GM18868 (cell line): ENCODE measurements around the gene SCUBE2.
"Not testable (repeated sequence)": the region's sequence is repeated elsewhere in the genome, so short reads cannot be mapped to it uniquely, and the experiment has no call there.

ENCODE experiments used
- ATAC-seq: cut with Tn5 transposase; IDR thresholded peaks from one replicate; pipeline ENCODE4 v1.9.1; 2021; ENCODE audit warnings: mild to moderate bottlenecking, moderate library complexity; ENCODE audit not compliant: unreplicated experiment

SCUBE2 gene

DNA sequence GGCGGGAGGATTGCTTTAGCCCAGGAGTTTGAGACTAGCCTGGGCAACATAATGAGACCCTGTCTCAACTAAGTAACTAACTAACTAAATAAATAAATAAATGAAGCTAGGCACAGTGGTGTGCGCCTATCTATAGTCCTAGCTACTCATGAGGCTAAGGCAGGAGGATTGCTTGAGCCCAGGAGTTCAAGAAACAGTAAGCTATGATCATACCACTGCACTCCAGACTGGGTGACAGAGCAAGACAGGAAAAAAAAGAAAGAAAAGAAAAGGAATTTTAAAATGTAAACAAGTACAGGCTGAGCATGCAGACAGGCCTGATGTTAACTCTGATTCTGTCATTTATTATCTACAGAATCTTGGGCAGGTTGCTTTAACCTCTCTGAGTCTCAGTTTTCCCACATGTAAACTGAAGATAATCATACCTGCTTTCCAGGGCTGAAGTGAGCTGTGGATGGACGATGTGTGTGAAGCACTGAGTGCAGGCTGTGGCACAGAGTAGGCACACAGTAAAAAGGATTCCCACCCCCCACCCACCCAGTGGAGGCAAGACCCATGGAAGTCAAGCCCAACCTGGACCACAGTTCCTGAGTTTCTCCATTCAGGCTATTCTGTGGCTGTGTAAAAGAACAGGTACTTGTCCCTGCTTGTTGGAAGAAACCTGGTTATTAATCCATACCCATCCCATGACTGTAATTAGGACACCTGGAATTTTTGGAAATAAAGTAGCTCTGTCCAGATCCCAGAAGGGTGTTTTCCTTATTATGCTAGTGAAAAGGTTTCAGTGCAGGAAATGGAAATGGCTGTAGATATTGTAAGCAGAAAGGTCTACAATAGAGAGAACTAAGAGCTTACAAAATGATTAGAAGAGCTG is 18.7 kb upstream of the SCUBE2 start:
- no peak for ATAC-seq

DNA sequence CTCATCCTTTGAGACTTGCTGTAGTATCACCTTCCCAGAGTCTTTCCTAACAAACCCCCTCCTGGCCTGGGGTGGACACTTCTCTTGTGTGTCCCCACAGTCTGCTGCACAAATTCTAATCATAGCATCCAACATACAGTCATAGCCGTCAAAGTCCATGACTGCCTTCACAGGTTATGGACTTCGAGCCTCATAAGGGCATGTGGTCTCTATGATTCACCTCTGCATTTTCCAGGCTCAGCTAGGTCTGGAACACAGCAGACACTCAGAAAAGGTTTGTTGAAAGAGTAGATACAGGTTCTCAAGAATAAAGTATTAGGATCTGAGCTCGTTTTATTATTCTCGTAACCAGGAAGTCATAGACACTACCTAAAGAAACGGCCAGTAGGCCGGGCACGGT is 13.2 kb upstream of the SCUBE2 start:
- no peak for ATAC-seq

DNA sequence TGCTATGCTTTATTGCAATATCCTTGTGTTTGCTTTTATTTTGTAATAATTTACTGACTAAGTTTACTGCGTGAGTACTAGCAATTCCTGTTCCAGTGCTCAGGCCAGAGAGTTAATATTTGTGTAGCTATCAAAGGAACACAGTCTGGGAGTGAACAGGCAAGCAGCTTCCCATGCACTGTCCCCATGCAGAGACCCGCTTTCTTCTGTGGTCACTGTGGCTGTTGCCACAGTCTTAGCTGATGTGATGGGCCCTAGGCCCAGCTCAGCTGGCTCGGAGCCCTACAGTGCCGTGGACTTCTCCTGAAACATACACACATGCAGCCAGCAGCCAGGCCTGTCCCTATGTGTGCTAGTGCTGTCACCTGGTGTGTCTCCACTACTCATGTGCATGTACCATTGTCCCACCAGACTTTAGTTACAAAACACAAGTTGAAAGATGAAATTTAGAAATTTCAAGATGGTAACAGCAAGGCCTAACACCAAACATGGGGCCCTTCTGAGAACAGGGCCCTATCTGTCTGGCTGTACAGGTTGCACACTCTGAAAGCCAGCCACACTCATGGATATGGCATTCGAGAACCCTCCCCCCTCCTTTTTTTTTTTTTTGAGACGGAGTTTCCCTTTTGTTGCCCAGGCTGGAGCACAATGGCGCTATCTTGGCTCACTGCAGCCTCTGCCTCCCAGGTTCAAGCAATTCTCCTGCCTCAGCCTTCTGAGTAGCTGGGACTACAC is 12.3 kb upstream of the SCUBE2 start:
- ATAC-seq = no peak

DNA sequence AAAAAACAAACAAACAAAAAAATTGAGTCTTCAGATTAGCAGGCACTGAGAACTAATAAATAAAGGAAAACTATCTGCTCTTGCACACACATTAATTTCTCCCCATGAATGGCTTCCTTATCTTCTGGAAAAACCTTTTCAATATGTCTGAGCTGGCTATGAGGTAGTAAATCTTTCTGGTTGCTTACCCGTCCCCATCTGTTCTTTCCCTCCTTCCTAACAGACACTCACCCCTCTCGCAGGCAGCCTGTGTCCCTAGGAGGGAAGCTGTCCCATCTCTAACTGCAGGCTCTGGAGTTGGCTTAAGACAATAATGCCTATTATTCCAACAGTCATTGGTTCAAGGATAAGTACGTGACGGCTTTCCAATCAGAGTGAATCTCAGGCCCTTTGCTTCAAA is 8.2 kb upstream of the SCUBE2 start:
- ATAC-seq = no peak

DNA sequence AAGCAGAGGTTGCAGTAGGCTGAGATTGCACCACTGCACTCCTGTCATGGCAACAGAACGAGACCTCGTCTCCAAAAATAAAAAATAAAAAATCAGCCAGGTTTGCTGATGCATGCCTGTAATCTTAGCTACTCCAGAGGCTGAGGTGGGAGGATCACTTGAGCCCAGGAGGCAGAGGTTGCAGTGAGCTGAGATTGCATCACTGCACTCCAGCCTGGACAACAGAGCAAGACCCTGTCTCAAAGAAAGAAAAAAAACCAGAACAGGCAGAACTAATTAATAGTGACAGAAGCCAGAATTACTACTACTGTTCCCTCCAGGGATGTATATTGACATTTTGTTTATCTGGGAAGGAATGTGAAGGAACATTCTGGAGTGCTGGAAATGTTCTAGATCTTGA is 7.1 kb upstream of the SCUBE2 start:
- not testable (repeated sequence) for ATAC-seq

DNA sequence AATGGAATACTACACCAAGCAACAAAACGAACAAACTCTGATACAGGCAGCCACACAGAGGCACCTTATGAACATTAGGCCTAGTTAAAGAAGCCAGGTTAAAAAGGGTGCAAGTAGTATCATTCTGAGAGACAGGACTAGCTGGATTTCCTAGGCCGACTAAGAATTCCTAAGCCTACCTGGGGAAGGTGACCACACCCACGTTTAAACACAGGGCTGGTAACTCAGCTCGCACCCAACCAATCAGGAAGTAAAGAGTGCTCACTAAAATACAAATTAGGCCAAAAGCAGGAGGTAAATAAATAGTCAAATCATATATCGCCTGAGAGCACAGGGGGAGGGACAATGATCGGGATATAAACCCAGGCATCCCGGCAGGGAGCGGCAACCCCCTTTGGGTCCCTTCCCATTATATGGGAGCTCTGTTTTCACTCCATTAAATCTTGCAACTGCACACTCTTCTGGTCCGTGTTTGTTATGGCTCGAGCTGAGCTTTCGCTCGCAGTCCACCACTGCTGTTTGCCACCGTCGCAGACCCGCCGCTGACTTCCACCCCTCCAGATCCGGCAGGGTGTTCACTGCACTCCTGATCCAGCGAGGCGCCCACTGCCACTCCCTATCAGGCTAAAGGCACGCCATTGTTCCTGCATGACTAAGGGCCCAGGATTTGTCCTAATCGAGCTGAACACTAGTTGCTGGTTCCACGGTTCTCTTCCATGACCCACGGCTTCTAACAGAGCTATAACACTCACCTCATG is 6.0 kb upstream of the SCUBE2 start:
- ATAC-seq = not testable (repeated sequence)

DNA sequence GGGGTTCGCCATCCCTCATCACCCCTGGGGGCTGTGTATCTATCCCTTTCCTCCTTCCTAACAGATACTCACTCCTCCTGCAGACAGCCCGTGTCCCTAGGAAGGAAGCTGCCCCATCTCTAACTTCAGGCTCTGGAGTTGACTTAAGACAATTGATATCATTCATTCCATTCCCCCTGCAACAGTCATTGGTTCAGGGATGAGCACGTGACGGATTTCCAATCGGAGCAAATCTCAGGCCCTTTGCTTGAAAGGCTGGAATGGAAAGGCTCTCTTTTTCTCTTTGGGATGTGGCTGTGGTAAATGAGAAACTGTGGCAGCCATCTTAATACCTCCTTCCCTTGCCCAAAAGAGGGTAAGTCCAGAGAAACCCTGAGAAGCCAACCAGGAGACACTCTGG is 5.0 kb upstream of the SCUBE2 start:
- ATAC-seq = no peak

DNA sequence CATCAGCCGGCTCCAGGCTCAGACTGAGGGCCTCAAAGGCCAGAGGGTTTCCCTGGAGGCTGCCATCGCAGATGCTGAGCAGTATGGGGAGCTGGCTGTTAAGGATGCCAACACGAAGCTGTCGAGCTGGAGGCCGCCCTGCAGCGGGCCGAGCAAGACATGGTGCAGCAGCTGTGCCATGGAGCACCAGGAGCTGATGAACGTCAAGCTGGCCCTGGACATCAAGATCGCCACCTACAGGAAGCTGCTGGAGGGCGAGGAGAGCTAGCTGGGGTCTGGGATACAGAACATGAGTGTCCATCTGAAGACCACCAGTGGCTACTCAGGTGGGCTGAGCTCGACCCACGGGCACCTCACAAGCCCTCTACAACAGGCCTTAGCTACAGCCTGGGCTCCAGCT is 4.0 kb upstream of the SCUBE2 start:
- ATAC-seq = no peak

DNA sequence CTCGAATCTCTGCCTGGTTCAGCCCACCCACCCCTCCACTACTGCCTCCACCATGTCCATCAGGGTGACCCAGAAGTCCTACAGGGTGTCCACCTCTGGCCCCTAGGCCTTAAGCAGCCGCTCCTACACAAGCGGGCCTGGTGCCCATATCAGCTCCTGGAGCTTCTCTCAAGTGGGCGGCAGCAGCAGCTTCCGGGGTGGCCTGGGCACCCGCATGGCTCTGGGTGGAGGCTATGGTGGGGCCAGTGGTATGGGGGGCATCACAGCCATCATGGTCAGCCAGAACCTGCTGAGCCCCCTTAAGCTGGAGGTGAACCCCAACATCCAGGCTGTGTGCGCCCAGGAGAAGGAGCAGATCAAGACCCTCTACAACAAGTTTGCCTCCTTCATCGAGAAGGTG is 3.0 kb upstream of the SCUBE2 start:
- ATAC-seq = no peak

DNA sequence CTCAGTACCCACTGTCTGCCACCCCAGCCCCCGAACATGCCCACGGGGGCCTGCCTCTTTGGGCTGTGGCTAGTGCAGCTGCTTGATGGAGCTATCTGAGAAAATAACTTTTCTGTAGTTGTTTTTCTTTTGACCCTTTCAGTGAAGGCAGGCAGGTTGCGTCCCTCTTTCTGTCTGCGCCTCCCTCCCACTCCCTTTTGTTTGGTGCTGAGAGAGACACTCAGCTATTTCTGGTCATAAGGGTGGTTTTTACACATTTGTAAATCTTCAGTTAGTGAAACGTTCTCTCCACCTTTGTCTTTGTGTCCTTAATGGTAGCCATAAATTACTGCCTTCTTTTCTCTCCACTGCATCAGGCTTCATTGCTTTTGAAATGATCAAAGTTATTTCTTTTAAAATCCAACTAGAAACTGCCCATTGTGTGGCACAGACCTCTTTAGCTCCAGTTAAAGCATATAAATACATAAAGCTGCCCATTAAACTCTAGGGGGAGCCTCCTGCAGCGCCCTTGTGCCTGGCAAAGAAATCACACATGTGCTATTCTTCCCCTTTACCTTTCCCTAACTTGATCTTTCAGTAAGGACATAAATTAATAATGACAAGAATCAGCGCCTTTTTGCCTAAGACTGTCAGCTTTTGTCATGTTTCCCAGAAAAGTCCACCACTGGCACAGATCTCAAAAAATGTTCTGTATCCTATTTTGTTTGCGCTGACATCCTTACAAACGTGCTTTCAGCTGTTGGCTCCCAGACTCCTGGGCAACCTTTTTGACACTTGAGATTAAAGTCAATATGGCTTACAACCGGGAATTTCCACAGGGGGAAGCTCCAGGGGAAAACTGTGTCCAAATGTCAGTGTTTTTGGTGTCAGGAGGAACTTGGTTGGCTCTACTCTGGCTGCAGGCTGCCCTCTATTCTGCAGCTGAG is 1.7 kb upstream of the SCUBE2 start:
- no peak for ATAC-seq

DNA sequence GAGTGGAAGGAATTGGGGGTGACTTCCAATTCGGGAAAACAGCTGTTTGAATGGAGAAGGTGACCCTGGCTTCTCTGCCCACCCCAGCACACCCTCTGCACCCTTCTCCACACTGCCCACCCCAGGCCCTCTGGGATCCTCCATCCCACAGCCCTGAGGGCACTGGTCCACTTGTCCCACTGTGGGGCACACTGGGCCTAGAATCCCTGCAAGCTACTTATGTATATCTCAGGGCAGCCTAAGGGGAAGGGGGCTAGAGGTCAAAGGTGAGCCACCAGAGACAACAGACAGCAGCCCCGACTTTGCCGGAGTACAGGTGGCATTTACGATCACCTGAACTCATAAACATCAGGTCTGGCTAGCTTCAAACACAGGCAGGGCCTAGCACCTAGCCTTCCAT is 673 bp upstream of the SCUBE2 start:
- ATAC-seq = no peak

DNA sequence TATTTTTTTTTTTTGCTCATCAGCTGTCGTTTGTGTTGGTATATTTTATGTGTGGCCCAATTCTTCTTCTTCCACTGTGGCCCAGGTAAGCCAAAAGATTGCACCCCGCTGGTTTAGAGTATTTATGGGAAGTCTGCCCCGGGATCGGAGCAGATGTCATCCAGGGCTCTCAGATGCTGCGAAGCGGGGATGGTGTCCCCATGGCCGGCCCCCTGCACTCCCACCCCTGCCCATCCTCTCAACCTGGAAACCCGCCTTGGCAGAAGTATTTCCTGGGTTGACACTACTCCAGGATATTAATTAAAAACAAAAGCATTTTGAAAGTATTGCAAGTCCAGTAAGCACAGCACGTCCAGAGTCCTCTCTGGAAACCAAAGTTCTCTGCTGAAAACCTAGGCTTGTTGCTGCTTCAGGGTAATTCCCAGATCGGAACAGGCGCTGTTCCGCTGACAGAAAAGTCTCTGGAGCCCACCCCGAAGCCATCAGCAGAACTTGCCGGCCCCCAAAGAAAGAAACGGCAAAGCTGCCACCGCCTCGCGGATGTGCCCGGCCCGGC is 833 bp downstream of the SCUBE2 start:
- ATAC-seq = no peak

DNA sequence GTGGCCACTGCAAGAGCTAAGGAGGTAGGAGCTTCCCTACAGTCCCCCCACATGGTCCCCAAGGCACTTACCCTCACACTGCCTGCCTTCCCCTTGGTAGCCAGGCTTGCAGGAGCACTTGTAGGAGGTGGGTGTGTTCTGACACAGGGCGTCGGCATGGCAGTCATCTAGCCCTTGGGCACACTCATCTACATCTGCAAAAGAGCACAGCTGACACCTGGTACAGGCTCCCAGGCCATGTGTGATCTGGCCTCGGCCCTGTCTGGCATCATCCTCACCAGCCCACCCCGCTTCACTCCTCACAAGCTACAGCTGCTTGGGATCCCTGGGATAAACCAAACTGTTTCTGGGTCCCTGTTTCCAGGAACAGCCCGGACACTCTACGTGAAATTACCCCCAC is 1.8 kb downstream of the SCUBE2 start:
- no peak for ATAC-seq

DNA sequence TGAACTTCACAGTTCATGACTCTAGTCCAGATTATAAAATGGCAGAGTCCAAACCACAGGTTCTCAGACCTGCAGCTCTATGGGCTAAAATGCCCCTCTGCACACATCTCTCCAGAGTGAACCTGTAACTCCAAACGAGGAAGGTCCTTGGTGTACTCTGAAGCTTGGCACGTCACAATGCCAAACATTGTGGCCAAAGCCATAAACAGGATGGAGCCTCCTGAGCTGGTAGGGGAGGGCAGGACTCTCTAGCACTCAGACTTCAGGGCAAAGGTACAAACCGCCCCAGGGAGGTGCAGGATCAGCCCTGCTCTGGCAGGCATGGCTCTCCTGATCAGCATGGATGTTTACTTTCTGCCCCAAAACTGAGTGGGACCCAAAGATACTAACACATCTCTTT is 2.3 kb downstream of the SCUBE2 start:
- ATAC-seq = no peak

DNA sequence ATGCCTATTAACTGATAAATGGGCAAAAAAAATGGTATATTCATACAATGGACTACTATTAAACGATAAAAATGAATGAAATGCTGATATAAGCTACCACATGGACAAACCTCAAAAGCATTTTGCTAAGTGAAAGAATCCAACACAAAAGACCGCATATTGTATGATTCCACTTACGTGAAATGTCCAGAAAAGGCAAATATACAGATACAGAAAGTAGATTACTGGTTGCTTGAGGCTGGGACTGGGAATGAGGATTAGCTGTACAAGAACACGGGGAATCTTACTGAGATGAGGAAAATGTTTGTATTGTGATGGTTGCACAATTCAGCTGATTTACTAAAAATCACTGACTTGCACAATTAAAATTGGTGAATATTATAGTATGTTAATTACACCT is 8.8 kb downstream of the SCUBE2 start:
- ATAC-seq = no peak

DNA sequence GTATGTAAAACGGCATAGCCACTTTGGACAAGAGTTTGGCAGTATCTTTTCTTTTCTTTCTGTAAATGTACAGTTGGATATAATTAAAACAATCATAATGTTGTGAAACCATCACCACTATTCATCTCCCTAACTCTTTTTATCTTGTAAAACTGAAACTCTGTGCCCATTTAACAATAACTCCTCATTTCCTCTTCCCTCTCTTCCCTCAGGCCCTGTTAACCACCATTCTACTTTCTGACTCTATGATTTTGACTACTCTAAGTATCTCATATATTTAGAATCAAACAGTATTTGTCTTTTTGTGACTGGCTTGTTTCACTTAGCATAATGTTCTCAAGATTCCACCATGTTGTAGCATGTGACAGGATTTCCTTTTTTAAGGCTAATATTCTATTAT is 10.2 kb downstream of the SCUBE2 start:
- no peak for ATAC-seq

DNA sequence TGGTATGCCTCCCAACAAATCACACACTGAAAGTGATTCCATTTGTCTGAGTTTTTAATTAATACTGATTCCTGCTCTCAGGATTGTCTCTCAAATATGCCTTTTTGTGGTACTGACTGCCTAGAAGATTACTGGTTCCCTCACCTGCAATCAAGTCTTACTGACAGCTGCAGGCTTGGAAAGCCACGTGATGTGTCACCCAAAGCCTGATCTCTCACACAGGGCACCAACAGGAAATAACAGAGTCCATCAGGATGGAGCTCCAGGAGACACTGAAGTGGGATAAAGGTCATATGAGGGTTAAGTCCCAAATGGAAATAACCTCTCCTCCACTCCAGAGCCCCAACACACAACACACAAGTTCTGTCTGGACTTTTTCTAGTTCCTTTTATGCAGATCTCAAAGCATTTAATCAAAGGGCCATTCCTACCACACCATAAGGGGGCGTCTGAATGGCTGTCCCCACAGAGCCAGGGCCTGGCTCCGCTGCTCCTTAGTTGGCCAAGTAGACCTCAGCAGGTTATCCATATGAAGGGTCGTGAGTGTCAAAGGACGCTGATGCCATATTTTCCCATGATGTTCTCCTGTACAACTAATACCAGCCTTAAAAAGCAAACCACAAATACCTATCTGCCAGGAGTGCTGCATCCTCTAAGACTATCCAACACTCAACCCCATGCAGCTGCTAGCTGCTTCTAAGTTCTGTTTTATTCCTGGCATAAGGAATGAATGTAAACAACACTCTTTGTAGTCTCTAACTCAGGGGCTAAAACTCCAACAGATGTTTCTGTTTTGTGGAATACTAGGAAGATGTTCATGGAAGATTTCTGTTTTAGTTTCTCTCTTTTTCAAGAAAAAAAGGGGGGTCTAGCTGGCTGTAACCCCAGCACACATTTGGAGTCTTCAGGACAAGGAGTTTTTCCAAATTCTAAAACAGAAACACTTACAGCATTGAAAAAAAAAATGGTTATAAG is 13.0 kb downstream of the SCUBE2 start:
- no peak for ATAC-seq

DNA sequence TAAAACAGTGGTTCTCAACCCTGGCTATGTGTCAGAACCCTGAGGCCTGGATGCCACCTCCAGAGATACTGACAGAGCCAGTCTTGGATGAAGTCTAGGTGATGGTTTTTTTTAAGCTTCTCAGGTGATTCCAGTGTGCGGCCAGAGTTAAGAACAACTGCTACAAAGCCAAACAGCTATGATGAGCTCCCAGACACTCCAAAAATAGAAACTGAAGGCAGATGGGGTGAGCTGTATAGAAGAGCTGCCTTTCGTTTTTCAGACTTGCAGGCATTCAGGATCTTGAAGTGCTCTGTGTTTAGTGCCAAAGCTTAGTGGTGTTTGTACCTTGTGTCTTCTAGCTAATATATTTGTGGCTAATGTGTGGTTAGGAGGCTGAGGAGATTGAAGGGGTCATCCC is 14.2 kb downstream of the SCUBE2 start:
- ATAC-seq = no peak

DNA sequence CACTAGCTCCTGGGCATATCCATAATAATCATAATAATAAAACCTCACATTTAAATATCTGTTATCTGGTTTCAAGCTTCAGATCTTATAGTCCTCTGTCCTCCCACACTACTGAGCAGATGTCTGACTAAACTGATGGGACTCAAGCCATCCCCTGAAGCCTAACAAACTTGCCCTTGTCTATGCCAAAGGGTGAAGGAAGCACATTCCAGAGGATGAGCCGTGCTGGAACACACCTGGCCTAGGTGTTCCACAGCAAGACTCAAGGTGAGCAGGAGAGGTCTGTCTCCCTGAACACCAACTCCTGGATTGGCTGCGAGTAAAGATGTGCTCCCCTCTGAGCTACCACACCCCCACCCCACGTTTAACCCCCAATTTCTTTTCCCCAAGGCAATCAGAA is 14.7 kb downstream of the SCUBE2 start:
- no peak for ATAC-seq
